ENCODE results near the gene EGFLAM. TPM values are rescaled to one million over a fixed set of nuclear protein-coding genes. Genes with fewer than 3 reads are reported as not detected.

The EGFLAM gene
- total RNA-seq, 1 donor from 2014 or later, result not detected

DNA sequence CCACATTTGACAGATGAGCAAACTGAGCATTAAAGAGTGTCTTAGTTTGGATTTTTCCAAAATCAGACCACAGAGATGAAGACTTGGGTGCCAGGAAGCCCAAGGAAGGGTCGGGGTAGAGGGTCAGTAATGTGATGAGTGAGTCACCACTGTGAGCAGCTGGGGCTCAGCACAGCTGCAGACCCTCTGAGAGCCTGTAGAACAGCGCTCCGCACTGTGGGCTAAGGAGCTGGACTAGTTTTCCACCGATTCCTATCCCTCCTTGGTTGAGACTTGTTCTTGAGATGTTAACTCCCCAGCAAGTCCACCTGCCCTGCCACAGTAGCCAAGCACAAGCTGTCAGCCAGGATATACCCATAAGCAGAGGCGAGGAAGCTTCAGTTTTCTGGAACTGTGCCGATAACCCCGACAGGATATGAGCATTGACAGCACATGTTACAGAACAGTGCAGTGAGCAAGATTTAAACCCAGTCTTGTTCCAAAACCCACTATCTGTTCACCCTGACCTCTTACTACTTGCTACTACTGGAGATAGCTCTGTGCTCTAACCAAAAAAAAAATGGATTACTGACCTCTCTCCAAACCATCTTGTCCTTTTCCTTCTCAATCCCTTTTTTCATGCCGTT is 31.8 kb downstream of the EGFLAM start:
- no peak overlapping the region for H3K4me3 Mint-ChIP-seq (ENCODE audit: unreplicated experiment)
- peaks cover 12% of the 10 kb centered on the region for H3K27me3 Mint-ChIP-seq (ENCODE audit: unreplicated experiment)
- no peak for DNase-seq (ENCODE audit: extremely low spot score, unreplicated experiment)
- H3K4me1 Mint-ChIP-seq (ENCODE audit: unreplicated experiment), result no peaks in the 10 kb centered on the region
- no peak for TF ChIP-seq CTCF (IDR thresholded peaks at IDR 0.05)
- no peak overlapping the region for H3K27ac Mint-ChIP-seq (ENCODE audit: unreplicated experiment)
- no peaks in the 10 kb centered on the region for H3K9me3 Mint-ChIP-seq (ENCODE audit: unreplicated experiment)
- no peaks in the 10 kb centered on the region for H3K36me3 Mint-ChIP-seq (ENCODE audit: unreplicated experiment)

GRCh38 chr5:38291355-38291754 is 33.0 kb downstream of the EGFLAM start:
- Mint-ChIP-seq H3K4me3 (ENCODE audit: unreplicated experiment) (no peak overlapping the region), H3K4me1 (ENCODE audit: unreplicated experiment) (no peaks in the 10 kb centered on the region), H3K36me3 (ENCODE audit: unreplicated experiment) (no peaks in the 10 kb centered on the region), H3K27ac (ENCODE audit: unreplicated experiment) (no peak overlapping the region), H3K9me3 (ENCODE audit: unreplicated experiment) (no peaks in the 10 kb centered on the region), H3K27me3 (ENCODE audit: unreplicated experiment) (peaks cover 10% of the 10 kb centered on the region)
- TF ChIP-seq CTCF (IDR thresholded peaks at IDR 0.05), result no peak
- no peak for DNase-seq (ENCODE audit: extremely low spot score, unreplicated experiment)

- Mint-ChIP-seq H3K4me3 (ENCODE audit: unreplicated experiment) (no peak overlapping the region), H3K27ac (ENCODE audit: unreplicated experiment) (no peak overlapping the region), H3K36me3 (ENCODE audit: unreplicated experiment) (no peaks in the 10 kb centered on the region), H3K4me1 (ENCODE audit: unreplicated experiment) (no peaks in the 10 kb centered on the region), H3K27me3 (ENCODE audit: unreplicated experiment) (peaks cover 10% of the 10 kb centered on the region), H3K9me3 (ENCODE audit: unreplicated experiment) (no peaks in the 10 kb centered on the region)
- no peak for DNase-seq (ENCODE audit: extremely low spot score, unreplicated experiment)
- no peak for TF ChIP-seq CTCF (IDR thresholded peaks at IDR 0.05)
Observed at GRCh38 chr5:38292228-38292627, 33.9 kb downstream of the EGFLAM start.

DNA sequence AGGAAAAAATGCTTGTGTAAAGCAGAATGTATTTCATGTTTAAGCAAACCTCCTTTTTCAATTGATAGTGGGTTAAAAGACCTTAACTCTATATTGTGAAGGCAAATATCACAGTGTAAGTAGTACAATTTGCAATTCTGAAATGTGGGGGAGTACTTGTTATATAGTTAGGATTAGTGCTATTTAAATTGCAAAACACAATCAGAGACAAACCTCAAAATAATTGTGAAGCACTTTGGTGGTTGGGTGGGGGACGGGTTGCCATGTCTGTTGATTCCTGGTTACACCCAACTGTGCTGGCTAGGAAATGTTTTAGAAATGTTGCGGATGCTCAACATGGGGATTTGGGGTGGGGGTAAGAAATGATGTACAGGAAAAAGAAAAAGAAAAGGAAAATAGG is 37.4 kb downstream of the EGFLAM start:
- Mint-ChIP-seq H3K27ac (ENCODE audit: unreplicated experiment) (no peak overlapping the region), H3K36me3 (ENCODE audit: unreplicated experiment) (no peaks in the 10 kb centered on the region), H3K4me3 (ENCODE audit: unreplicated experiment) (no peak overlapping the region), H3K27me3 (ENCODE audit: unreplicated experiment) (peaks cover 6% of the 10 kb centered on the region), H3K4me1 (ENCODE audit: unreplicated experiment) (no peaks in the 10 kb centered on the region), H3K9me3 (ENCODE audit: unreplicated experiment) (no peaks in the 10 kb centered on the region)
- no peak for DNase-seq (ENCODE audit: extremely low spot score, unreplicated experiment)
- no peak for TF ChIP-seq CTCF (IDR thresholded peaks at IDR 0.05)

DNA sequence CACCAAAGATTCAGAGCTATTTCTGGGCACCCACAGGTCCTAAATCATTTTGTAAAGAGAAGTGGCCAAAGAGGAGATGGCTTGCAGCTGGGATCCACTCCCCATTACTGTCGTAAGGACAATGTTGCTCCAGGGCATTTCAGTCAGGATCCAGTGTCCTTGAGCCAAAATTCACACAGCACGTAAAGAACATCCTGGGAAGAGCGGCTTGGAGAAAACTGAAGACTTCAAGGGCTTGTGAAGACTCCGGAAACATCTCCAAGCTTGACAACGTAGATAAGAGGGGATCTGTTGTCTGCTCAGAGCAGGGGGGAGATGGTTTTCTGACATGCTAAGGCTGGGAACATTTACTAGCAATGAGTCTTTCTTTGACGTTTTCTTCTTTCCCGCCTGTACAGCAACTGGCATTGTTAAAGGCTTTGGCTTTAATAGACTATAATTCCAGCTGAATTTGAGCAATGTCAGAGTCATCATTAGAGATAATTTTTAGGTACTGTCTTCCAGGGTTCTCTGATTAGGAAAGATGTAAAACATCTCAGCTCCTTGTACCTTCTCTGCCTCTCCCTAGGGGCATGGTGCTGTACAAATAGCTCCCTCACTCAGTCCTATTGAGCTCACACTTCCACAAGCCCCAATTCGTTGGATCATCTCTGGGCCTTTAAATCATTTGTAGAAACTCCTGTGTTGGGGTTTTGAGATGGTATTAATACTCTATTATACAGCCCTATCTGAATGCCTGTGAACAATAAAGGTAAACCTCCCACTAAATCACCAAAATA is 39.7 kb downstream of the EGFLAM start:
- no peak for DNase-seq (ENCODE audit: extremely low spot score, unreplicated experiment)
- Mint-ChIP-seq H3K4me1 (ENCODE audit: unreplicated experiment) (no peaks in the 10 kb centered on the region), H3K27me3 (ENCODE audit: unreplicated experiment) (peaks cover 6% of the 10 kb centered on the region), H3K36me3 (ENCODE audit: unreplicated experiment) (no peaks in the 10 kb centered on the region), H3K27ac (ENCODE audit: unreplicated experiment) (no peak overlapping the region), H3K4me3 (ENCODE audit: unreplicated experiment) (no peak overlapping the region), H3K9me3 (ENCODE audit: unreplicated experiment) (peaks cover 5% of the 10 kb centered on the region)
- no peak for TF ChIP-seq CTCF (IDR thresholded peaks at IDR 0.05)

Measured in osteocyte (in vitro differentiated cells).